Lung (tissue), 12 donors: ENCODE data around the gene TMEM125. TPM values are rescaled to one million over a fixed set of nuclear protein-coding genes. Genes with fewer than 3 reads are reported as not detected.

Source experiments
- ATAC-seq: fragments of 200-7000 bp; cut with Tn5 transposase; one replicate; pipeline ENCODE4 v1.9.1; 2020; ENCODE audit warnings: moderate number of reproducible peaks; ENCODE audit not compliant: insufficient read depth, low FRiP score
- DNase-seq, 3 donors: peaks; one replicate each; pipeline ENCODE4 v3.0.0-alpha.2; 2013 to 2017
- H3K27ac ChIP-seq, 2 donors: one replicate each; pipeline ENCODE4 v1.5.1; 2013; ENCODE audit warnings: mild to moderate bottlenecking in 2 of 2, moderate library complexity in 2 of 2, control low read depth in 1 of 2, inconsistent platforms in 1 of 2, low read depth in 1 of 2, low read length in 1 of 2
- H3K27me3 ChIP-seq, 3 donors: one replicate each; pipeline ENCODE4 v1.5.1; 2013; ENCODE audit warnings: low read length in 2 of 3; ENCODE audit not compliant: control insufficient read depth in 3 of 3, insufficient read depth in 3 of 3
- H3K36me3 ChIP-seq, 4 donors: one replicate each; pipeline ENCODE4 v1.5.1; 2013; ENCODE audit warnings: low read length in 4 of 4, mild to moderate bottlenecking in 1 of 4, moderate library complexity in 1 of 4; ENCODE audit not compliant: control insufficient read depth in 4 of 4, insufficient read depth in 4 of 4
- H3K4me1 ChIP-seq, 5 donors: one replicate each; pipeline ENCODE4 v1.5.1; 2013; ENCODE audit warnings: low read length in 5 of 5, mild to moderate bottlenecking in 2 of 5, moderate library complexity in 1 of 5; ENCODE audit not compliant: control insufficient read depth in 5 of 5, insufficient read depth in 5 of 5
- H3K4me3 ChIP-seq: one replicate; pipeline ENCODE4 v1.5.1; 2013; ENCODE audit warnings: mild to moderate bottlenecking, control low read depth, moderate library complexity
- H3K9ac ChIP-seq, 2 donors: one replicate each; pipeline ENCODE4 v1.5.1; 2013; ENCODE audit warnings: low read length in 2 of 2, control low read depth in 1 of 2; ENCODE audit not compliant: insufficient read depth in 1 of 2
- H3K9me3 ChIP-seq, 4 donors: one replicate each; pipeline ENCODE4 v1.5.1; 2013; ENCODE audit warnings: low read length in 3 of 4, mild to moderate bottlenecking in 1 of 4, moderate library complexity in 1 of 4; ENCODE audit not compliant: control insufficient read depth in 4 of 4, insufficient read depth in 3 of 4
- CTCF ChIP-seq: IDR thresholded peaks from 2 replicates; pipeline ENCODE4 v1.5.1; 2012; ENCODE audit warnings: mild to moderate bottlenecking; ENCODE audit errors: control extremely low read depth, extremely low read depth
- WGBS, 2 donors: extraction: QIAGEN DNeasy Blood & Tissue Kit; methylation state at CpG; one replicate each; pipeline ENCODE4 v1.1.7; 2013; 5-methylcytosine and 5-hydroxymethylcytosine counted together
- polyA plus RNA-seq, 2 donors: library from polyadenylated mRNA; stranded (reverse); fragments of 200-250 nt; gene quantifications; one replicate each; pipeline ENCODE4 v1.2.1, GENCODE V29; 2013
- total RNA-seq, 2 donors: library from RNA; depleted of rRNA in 1 of 2; stranded (reverse); fragments of >200 nt in 1 of 2; gene quantifications; one replicate each; pipeline ENCODE4 v1.2.1, GENCODE V29; 2014 to 2021
- donor health status: control.
- donor health status: control.
- donor health status: Bipolar disorder and iron deficiency.
- donor health status: healthy.
- donor health status: DM: yes; HTN: yes; CAD: no.

TMEM125 gene
- total and polyA plus RNA-seq, 4 donors, result 41.0 to 228 (median 114) TPM

DNA sequence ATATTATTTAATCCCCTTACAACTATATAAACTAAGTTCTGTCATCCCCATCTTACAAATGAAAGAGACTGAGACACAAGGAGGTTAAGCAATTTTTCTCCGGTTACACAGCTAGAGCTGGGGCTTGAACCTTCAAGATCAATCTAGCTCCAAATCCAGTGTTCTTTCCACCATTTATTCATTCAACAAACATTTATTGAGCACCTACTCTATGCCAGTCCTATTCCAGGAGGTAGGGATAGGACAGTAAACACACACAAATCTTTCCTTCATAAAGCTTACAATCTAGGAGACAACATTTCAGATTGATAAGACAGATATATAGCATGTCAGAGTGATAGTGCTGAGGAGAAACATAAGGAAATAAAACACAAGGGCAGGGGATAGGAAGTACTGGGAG, 2.9 kb upstream of the TMEM125 start:
- no peak for ATAC-seq

DNA sequence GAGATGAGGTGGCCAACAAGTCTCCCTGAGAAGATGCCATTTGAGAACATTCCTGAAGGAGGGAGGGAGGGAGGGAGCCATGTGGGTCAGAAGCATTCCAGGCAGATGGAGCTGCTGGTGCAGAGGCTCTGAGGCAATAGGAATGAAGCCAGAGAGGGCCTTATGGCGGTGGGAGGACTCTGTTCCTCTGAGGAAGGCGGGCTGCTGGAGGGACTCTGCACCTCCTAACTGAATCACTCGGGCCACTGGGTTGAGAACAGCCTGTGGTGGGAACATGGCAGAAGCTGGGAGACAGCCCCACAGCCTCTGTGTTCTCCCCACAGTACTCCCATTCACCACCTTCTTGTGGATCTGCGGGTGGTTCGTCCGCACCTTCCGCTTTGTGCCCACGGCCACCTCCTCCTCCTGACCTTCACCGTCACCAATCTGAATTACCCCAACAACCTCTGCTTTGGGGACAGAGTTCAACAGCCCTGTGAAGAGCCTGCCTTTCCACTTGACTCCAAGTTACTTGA, 2.4 kb upstream of the TMEM125 start:
- no peaks in the 10 kb centered on the region for H3K36me3 ChIP-seq
- H3K27me3 ChIP-seq, result no peaks in the 10 kb centered on the region
- no peak for TF ChIP-seq CTCF
- H3K4me3 ChIP-seq, result no peak overlapping the region
- H3K9ac ChIP-seq, result no peak overlapping the region
- H3K9me3 ChIP-seq, result peaks cover 0 to 6% (median 1%) of the 10 kb centered on the region in 4 donors
- no peak for ATAC-seq
- WGBS, 2 donors, result 71 to 92% methylated on average over 9 of the region's 9 CpGs
- DNase-seq, result peak; percentile 23 to 49 (median 41)
- peak overlapping the region in 1 of 2 donors; percentile 90 for H3K27ac ChIP-seq
- peaks cover 0 to 13% (median 10%) of the 10 kb centered on the region in 5 donors for H3K4me1 ChIP-seq

More for the DNA sequence above, 2.9 kb upstream of the TMEM125 start:
- Histone ChIP-seq H3K9me3 (peaks cover 0 to 6% (median 1%) of the 10 kb centered on the region in 4 donors), H3K36me3 (no peaks in the 10 kb centered on the region), H3K27me3 (no peaks in the 10 kb centered on the region), H3K4me3 (no peak overlapping the region), H3K4me1 (peaks cover 0 to 13% (median 10%) of the 10 kb centered on the region in 5 donors), H3K9ac (no peak overlapping the region), H3K27ac (no peak overlapping the region)
- TF ChIP-seq CTCF, result no peak
- DNase-seq, result no peak
- 94 to 95% methylated on average over 1 of the region's 1 CpG for WGBS, 2 donors

DNA sequence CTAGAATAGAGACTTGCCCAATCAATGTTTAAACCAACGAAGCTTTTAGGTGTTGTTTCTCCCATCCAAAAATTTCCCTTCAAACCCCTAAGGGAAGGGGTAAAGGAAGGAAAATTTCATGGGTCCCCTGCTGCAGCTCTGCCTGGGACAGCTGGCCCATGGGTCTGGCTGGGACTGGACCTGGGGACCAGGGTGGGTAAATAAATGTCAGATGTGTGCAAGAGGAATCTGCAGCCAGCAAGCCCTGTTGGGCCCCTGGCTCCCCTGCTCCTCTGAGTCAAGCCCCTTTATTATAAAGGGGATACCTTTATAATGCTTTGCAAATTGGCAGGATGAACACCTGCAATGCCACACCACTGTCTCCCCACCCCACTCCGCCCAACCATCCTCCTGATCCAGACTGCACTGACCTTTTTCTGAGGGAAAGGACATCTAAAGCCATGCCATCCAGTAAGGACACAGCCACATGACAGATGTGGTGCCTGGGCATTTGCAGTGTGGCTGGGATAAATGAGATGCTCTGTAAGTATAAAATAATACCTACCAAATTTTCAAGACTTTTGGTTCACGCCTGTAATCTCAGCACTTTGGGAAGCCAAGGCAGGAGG, 1.9 kb upstream of the TMEM125 start:
- no peak for ATAC-seq
- whole genome bisulfite sequencing, 2 donors, result 86 to 89% methylated on average over 3 of the region's 3 CpGs

More for the DNA sequence above, 1.9 kb upstream of the TMEM125 start:
- DNase-seq, result no peak
- no peak for TF ChIP-seq CTCF
- H3K4me3 ChIP-seq, result no peak overlapping the region
- H3K36me3 ChIP-seq, result peaks cover 0 to 3% (median 0%) of the 10 kb centered on the region in 4 donors
- H3K27me3 ChIP-seq, result no peaks in the 10 kb centered on the region
- H3K9me3 ChIP-seq, result peaks cover 0 to 5% (median 1%) of the 10 kb centered on the region in 4 donors
- H3K9ac ChIP-seq, result no peak overlapping the region
- H3K27ac ChIP-seq, result peak overlapping the region in 1 of 2 donors; percentile 90
- H3K4me1 ChIP-seq, result peaks cover 0 to 17% (median 10%) of the 10 kb centered on the region in 5 donors
